HG02642 (cell line): ENCODE measurements around the gene TXNDC8.
A peak's percentile ranks its signal among the peaks of the same experiment; 100 is the strongest.
"Not testable (repeated sequence)": the region's sequence is repeated elsewhere in the genome, so short reads cannot be mapped to it uniquely, and the experiment has no call there.

Experiments used
- ATAC-seq: cut with Tn5 transposase; IDR thresholded peaks from one replicate; pipeline ENCODE4 v1.9.1; 2021; ENCODE audit warnings: mild to moderate bottlenecking; ENCODE audit not compliant: unreplicated experiment, poor library complexity

The TXNDC8 gene

DNA sequence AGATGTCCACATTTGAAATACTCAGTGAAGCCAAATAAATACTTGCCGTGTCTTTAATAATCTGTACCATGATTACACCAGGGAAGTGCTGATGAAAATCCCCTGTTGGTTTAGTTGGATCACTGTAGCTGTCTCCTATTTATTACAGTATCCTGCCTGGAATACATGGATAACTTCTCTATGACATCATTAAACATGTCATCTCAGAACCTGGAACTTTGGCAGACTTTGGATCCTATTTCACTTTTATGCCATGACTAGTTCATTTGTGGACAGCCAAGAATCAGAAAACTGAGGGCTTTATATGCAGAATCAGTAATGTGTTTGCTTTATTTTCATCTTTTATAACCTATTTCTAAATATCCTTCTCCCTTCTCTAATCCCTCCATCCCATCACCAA, at the start of gene TXNDC8:
Gene TXNDC8 (minus strand): TSS at position 137 of the 400 bp plus-strand sequence.
- no peak for ATAC-seq

DNA sequence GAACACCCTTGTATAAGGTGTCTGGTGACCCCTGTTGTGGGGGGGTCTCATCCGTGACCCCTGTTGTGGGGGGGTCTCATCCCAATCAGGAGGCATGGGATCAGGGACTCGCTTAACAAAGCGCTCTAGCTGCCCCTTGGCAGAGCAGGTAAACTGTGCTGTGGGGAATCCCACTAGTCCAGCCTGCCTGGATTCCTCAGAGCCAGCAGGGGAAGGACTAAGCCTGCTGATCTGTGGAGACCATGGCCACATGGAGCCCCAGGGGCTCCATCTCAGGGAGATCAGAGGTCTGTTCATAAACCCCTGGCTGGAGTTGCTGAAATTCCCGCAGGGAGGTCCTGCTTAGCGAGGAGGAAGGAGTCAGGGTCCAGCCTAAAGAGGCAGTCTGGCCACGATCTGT, 45.8 kb upstream of the TXNDC8 start:
- no peak for ATAC-seq

DNA sequence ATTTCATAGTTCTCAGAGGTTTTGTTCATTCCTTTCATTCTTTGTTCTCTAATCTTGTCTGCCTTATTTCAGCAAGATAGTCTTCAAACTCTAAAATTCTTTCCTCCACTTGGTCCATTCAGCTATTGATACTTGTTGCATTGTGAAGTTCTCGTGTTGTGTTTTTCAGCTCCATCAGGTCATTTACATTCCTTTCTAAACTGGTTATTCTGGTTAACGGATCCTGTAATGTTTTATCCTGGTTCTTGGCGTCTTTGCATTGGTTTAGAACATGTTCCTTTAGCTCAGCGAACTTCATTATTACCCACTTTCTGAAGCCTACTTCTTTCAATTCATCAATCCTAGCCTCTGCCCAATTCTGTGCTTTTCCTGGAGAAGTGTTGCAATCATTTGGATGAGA, 45.1 kb upstream of the TXNDC8 start:
- no peak for ATAC-seq

DNA sequence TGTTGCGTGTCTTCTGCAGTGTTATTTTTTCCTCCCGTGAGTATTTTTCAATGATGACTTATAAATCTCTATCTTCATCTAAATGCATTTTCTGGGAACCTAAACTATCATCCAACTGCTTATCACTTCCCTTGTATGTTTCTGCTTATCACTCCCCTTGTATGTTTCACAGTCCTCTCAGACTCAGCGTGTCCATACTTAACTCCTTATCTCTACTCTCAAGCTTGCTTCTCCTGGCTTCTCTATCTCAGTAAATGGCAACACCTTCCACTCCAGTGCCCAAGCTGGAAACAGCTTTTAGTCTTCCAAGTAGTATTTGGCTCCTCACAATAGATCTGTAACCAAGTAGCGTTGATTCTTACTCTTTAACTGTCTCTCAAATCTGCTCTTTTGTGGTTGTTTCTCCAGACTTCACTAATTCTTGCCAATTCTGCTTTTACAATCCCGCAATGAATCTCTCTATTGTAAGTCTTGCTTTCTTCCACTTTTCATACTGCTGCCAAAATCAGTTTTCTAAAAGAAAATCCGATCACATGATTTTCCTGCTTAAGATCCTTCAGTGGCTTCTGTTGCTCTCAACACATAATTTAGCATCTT, 33.8 kb upstream of the TXNDC8 start:
- no peak for ATAC-seq

DNA sequence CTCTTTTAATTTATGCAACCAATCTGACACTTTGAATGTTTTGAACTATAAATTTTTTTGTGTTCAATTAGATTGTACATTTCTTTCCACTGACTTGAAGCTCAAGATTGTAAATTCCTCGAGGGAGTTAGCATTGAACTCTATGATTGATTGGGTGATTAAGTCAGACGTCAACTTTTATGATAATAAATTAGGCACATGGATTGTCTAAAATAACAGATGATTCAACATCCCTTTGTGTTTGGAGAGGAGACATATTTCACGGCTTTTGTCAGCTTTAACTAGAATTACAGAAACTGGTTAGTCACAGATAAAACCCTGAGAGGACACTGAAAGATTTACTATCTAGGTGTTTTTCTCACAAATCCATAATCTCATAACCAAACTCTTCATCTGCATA, 32.7 kb upstream of the TXNDC8 start:
- ATAC-seq = no peak

DNA sequence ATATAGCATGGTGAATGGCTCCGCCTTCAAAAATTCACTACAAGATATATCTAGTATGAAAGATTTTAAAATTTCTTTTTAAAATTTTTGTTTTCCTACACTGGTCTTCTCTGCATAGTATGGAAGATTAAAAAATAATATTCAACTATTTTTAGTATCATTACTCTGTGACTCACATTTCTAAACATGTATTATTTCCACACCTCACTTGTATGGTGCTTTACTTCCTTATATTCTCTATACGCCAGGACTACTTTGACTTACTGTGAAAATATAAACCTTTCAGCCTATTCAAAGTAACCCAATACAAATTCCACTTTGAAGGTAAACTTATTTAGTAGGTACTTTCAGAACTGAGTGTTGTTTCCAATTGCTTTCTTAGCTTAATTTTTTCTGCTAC, 26.8 kb upstream of the TXNDC8 start:
- ATAC-seq = no peak

DNA sequence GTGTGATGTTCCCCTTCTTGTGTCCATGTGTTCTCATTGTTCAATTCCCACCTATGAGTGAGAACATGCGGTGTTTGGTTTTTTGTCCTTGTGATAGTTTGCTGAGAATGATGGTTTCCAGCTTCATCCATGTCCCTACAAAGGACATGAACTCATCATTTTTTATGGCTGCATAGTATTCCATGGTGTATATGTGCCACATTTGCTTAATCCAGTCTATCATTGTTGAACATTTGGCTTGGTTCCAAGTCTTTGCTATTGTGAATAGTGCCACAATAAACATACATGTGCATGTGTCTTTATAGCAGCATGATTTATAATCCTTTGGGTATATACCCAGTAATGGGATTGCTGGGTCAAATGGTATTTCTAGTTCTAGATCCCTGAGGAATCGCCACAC, 21.3 kb upstream of the TXNDC8 start:
- ATAC-seq = not testable (repeated sequence)

DNA sequence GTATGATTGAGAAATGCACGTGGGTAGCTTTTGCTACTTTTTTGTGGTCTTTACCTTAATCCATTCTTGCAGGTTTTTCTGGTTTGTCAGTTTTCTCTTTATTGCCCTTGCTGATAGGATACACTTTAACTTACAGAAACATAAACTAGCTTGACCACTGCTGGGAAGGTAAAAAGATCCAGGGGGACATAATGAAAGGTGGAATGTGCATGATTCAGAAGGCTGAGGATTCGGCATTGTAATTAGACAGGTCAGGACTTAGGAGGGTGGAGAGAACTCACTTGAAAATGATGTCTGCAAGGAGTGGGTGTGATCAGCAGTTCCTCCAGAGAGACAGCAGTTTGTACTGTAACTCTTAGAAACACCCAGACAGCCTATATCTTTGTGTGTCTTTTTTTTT, 19.8 kb upstream of the TXNDC8 start:
- ATAC-seq = no peak

DNA sequence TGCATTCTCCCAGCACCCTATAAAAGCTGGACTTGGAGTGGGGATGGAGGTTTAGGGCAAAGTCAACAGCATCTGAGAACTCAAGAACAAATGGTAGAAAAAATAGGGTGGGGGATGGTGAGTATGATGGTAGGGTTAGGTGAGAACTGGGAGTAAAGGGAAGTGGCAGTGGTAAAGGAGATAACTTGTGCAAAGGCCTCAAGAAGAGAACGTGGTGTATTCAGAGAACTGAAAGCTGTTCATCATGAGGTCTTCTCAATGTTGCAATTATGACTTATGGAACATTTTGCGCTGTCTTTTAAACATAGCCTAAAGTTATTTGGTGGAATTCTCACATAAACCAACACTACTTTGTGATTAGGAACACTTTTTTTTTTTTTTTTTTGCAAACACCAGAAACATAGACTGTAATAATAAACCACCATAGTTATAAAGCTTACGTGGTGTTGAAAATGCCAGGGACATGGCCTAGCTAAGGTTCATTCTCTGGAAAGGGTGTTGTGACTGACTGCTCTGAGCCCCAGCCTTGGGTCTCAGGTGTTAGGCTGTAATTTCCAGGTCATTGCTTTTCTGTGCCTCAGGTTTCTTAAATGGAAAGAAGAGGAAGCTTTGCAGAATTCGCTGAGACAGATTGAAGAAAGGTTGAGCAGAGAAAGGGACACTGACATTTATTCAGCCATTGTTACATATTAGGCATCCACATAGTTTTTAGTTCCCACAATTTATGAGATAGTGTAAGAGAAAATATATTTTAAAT, 19.2 kb upstream of the TXNDC8 start:
- ATAC-seq = no peak

DNA sequence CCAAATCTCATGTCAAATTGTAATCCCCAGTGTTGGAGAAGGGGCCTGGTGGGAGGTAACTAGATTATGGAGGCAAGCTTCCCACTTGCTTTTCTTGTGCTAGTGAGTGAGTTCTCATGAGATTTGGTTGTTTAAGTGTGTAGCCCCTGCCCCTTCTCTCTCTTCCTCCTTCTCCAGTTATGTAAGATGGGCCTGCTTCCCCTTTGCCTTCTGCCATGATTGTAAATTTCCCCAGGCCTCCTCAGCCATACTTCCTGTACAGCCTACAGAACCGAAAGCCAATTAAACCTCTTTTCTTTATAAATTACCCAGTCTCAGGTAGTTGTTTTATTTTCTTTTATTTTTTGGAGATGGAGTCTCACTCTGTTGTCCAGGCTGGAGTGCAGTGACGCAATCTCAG, 18.2 kb upstream of the TXNDC8 start:
- no peak for ATAC-seq

DNA sequence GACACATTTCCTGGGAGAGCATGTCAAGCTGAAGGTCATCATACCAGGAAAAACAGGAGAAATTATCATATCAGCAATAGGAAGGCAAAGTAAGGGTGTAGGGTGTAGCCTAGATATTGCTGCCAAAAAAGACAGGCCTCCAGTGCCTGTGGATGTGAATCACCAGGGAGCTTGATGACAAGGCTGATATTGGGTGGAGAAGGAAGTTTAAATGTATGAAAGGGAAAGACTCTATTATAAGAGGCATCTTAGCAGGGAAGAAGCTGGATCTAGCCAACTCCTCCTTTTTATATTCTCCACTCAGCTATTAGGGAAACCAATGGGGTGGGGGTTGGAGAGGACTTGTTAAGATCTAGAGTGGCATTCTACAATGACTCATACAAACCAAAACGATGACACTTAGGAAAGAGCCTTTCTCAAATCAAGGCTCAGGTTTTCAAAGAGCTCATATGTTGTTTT, 13.4 kb upstream of the TXNDC8 start:
- ATAC-seq = no peak

DNA sequence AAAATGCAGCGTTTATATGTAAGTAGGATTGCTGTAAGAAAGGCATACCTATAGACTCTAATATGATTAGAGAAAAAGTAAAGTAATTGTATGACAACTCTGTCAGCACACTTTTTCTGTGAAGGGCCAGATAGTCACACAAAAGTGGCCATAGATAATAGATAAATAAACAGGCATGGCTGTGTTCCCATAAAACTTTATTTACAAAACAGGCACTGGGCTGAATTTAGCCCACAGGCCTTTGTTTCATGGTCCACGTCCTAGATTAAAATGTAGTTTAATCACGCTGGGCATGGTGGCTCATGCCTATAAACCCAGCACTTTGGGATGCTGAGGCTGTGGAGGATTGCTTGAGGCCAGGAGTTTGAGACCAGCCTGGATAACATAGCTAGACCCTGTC, 8.7 kb upstream of the TXNDC8 start:
- no peak for ATAC-seq

DNA sequence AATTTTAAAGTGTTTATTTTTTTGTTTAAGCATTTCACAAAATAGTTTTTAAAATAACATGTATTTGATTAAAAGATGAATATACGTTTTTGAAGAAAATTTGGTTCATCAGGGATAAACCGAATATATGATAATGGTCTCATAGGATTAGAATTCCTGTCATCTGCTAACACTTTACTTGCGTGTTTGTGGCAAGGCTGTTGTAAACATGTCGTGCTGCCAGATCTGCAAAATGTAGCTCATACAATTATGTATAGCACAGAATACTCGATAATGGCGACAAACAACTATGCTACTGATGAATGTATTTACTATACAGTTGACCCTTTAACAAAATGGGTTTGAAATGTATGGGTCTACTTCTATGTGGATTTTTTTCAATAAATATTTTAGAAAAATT, 7.2 kb upstream of the TXNDC8 start:
- ATAC-seq = no peak

DNA sequence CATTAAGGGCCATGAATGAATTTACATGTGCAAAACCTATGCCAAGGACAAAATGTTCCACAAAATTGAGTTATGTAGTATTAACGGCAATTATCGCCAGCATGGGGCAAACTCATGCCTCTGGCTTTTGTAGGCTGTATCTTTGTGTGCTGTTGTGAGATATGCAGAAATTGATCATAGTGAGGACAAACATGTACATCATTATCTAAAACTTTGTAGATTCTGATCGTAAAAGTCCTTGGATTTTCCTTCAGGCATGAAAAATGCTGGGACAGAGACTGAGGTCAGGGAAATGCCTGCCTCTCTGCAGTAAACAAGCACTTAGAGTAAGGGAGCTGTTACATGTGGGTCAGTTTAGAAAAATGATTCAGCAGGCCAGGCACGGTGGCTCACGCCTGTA, 5.9 kb upstream of the TXNDC8 start:
- ATAC-seq = no peak

DNA sequence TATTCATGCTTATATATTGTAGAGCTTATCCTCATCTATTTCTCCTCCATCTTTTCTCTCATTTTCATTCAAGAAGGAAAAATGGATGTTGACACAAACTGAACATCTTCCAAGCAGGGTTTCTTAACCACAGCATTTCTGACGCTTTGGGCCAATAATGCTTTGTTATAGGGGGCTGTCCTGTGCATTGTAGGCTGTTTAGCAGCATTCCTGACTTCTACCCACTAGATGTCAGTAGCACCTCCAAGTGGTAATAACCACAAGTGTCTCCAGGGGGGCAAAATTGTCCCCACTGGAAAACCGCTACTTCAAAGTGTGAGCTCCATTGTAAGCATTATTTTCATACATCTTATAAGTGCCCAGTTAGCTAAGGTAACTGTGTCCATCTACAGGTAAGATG, 2.6 kb upstream of the TXNDC8 start:
- ATAC-seq = no peak

DNA sequence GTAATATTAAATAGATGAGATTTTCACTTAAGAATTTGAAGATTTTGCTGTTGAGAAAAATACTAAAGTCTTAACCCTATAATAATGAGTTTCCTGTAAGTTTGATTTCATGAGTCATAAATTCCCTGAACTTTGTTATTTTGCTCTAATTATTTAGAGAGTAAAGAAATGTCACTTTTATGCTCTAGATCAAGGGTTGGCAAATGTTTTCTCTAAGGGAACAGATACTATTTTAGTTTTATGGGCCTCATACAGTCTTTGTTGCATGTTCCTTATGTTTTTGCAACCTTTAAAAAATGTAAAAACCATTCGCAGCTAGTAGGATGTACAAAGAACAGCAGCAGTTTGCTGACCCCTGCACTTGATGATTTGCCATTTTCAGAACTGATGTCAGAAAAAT, 480 bp upstream of the TXNDC8 start:
- ATAC-seq = no peak

DNA sequence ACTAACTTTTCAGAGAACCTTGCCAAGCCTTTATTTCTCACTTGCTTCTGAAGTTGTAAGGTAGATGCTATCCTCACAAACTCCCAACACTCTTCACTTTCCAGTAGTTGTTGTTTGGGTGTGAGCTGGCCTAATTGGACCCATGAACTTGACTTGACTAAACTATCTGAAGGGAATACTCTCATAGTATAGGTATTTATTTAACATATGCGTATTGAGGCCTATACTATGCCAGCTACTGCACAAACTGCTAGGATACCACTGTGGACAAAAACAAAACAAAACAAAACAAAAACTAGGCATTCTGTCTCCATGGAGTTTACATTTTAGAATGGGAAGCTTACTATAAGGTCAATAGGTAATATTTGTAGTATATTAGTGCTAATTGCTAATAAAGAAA, 1.3 kb downstream of the TXNDC8 start:
- no peak for ATAC-seq

DNA sequence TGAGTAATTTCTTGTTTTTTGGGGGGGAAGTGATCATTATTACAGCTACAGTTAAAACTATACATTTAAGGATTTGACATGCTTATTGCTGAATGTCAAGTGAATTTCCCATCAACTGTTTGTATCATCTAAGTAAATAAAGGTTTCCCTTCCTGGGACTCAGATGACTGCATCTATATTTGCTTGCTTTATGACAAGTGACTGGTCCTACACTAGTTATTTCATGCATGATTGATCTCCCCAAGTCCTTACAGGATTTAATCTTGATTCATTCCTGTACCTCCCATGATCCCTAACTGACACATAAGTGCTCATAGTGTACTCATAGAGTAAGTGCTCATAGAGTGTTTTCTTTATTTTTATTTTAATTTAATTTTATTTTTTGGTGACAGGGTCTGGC, 2.8 kb downstream of the TXNDC8 start:
- peak; percentile 17 for ATAC-seq

DNA sequence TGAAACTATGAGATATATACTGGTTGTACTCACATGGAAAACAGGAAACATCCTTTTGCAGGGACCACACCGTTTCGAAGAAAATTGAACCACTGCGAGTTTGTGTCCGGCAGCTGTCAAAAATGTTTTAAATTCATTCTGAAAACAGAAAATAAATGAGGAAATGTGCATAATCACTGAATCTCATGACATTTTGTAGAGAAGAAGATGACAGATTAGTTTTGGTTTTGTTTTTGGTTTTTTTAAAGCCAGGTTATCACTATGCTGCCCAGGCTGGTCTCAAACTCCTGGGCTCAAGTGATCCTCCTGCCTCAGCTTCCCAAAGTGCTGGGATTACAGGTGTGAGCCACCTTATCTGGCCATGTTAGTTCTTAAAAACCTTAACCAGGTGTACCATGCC, 3.5 kb downstream of the TXNDC8 start:
- ATAC-seq = peak; percentile 59

DNA sequence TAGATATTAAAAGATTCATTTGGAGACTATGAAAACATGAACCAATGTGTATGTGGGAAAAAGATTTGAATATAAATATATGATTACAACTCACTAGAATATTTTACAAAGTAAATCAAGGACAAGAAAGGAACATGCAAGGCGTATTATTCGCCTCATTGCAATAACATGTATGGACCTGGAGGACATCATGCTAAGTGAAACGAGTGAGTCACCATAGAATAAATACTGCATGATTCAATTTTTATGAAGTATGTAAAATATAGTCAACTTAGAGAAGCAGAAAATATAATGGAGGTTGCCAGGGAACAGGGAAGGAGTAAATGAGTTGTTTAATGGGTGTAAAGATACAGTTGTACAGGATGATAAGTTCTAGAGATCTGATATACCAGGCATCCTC, 4.9 kb downstream of the TXNDC8 start:
- no peak for ATAC-seq

DNA sequence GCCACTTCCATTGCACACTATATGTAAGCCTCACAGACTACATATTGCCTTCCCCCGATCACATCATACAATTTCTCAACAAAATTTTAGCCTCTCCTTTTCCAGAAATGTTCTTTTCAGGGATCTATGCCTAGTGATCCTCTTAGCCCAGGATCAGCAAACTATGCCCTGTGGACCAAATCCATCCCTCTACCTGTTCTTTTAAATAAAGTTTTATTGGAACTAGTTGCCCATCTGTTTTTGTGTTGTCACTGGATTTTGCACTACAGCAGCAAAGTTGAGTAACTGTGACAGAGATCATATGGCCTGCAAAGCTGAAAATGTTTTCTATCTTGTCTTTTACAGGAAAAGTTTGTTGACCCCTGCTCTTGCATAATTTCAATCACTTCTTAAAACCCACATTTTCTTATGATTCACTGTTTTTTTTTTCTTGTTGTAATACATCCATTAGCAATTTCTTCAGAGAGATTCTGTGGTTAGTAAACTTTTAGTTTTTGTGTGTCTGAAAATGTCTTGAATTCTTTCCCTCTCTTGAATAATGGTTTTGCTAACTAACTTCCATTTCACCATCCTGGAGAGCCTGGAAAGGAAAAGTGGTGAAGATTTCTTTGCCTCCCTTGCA, 7.1 kb downstream of the TXNDC8 start:
- ATAC-seq = no peak
